HCT116 (cell line): ENCODE measurements around the gene LIMD2. TPM values are rescaled to one million over a fixed set of nuclear protein-coding genes. Genes with fewer than 3 reads are reported as not detected.

Source experiments
- ATAC-seq: fragments of 200-7000 bp; cut with Tn5 transposase; 2 replicates; pipeline ENCODE4 v1.9.1; 2020; ENCODE audit warnings: mild to moderate bottlenecking, moderate library complexity
- BruUV-seq: library from RNA; stranded (reverse); fragments of 400-500 nt; replicated peaks from 2 replicates; lab custom pipeline; 2021; lab: Mats Ljungman, UMichigan
- CTCF ChIA-PET: fragments of 300-600 bp; sonication (Branson Sonifier 250); formaldehyde crosslinking; loops from one replicate; lab custom pipeline; 2021; ENCODE audit warnings: antibody characterized with exemption; lab: Charles Lee
- POLR2A ChIA-PET: fragments of 300-600, 350-600 bp; sonication (Branson Sonifier 250); formaldehyde crosslinking; loops from one replicate; lab custom pipeline; 2021; ENCODE audit warnings: antibody characterized with exemption; lab: Charles Lee
- RAD21 ChIA-PET, 2 experiments: fragments of 300-600 bp; sonication (Branson Sonifier 250); formaldehyde crosslinking; loops; one replicate each; lab custom pipeline; 2023; ENCODE audit warnings: low total read pairs in 2 of 2; ENCODE audit not compliant: uncharacterized antibody in 2 of 2, unreplicated experiment in 2 of 2, low non-redundant PET in 1 of 2; lab: Charles Lee
- DNase-seq: peaks from one replicate; pipeline ENCODE4 v3.0.0-alpha.2; 2010; ENCODE audit warnings: low read depth, low spot score
- H2AFZ ChIP-seq: fragments of 200-600 bp; shearing (Covaris generic), sonication (generic); 2 replicates; pipeline ENCODE4 v1.6.1; 2017; ENCODE audit warnings: low read depth, mixed run types, mixed read lengths, antibody characterized with exemption, low read length; ENCODE audit not compliant: poor library complexity, severe bottlenecking
- H3K27ac ChIP-seq: 2 replicates; pipeline ENCODE4 v1.5.1; 2012; ENCODE audit warnings: low read depth, low read length
- H3K27me3 ChIP-seq: fragments of 200-600 bp; sonication (generic); 2 replicates; pipeline ENCODE4 v1.6.1; 2016; ENCODE audit warnings: mixed run types, low read length, mixed read lengths; ENCODE audit not compliant: insufficient read depth
- H3K36me3 ChIP-seq, 2 experiments: fragments of 200-500 bp in 1 of 2; fragments of 200-600 bp in 1 of 2; sonication (Bioruptor generic) in 1 of 2; sonication (generic) in 1 of 2; 2 replicates each; pipeline versions ENCODE4 v1.5.1 to v1.6.1; 2014 to 2016; ENCODE audit warnings: low read length in 2 of 2, inconsistent platforms in 1 of 2, mixed read lengths in 1 of 2, mixed run types in 1 of 2; ENCODE audit not compliant: insufficient read depth in 2 of 2, control insufficient read depth in 1 of 2
- H3K4me1 ChIP-seq, 2 experiments: fragments of 200-600 bp in 1 of 2; sonication (generic) in 1 of 2; 2 replicates each; pipeline versions ENCODE4 v1.5.1 to v1.6.1; 2012 to 2017; ENCODE audit warnings: low read length in 2 of 2, inconsistent platforms in 1 of 2, mild to moderate bottlenecking in 1 of 2, mixed read lengths in 1 of 2, mixed run types in 1 of 2, moderate library complexity in 1 of 2; ENCODE audit not compliant: insufficient read depth in 2 of 2, control insufficient read depth in 1 of 2
- H3K4me2 ChIP-seq: fragments of 200-600 bp; sonication (generic); 2 replicates; pipeline ENCODE4 v1.6.1; 2017; ENCODE audit warnings: mixed run types, low read length, mixed read lengths
- H3K4me3 ChIP-seq, 2 experiments: fragments of 200-600 bp in 1 of 2; sonication (generic) in 1 of 2; replicated peaks in 1 of 2; 2 replicates each; pipeline ENCODE4 v1.5.1; 2011 to 2016; ENCODE audit warnings: low read length in 2 of 2, control low read depth in 1 of 2, low read depth in 1 of 2, mild to moderate bottlenecking in 1 of 2, mixed read lengths in 1 of 2, mixed run types in 1 of 2
- H3K79me2 ChIP-seq: fragments of 200-600 bp; sonication (generic); 2 replicates; pipeline ENCODE4 v1.6.1; 2017; ENCODE audit warnings: mild to moderate bottlenecking, mixed run types, low read length, moderate library complexity, mixed read lengths; ENCODE audit not compliant: insufficient read depth
- H3K9ac ChIP-seq: fragments of 200-600 bp; sonication (generic); 2 replicates; pipeline ENCODE4 v1.6.1; 2016; ENCODE audit warnings: low read length, mixed read lengths
- H3K9me2 ChIP-seq: fragments of 200-600 bp; sonication (generic), shearing (Covaris generic); 2 replicates; pipeline ENCODE4 v1.6.1; 2017; ENCODE audit warnings: mixed run types, mild to moderate bottlenecking, moderate library complexity; ENCODE audit not compliant: insufficient read depth
- H3K9me3 ChIP-seq, 2 experiments: fragments of 200-500 bp in 1 of 2; fragments of 200-600 bp in 1 of 2; sonication (Bioruptor generic) in 1 of 2; sonication (generic) in 1 of 2; 2 replicates each; pipeline ENCODE4 v1.6.1; 2014 to 2017; ENCODE audit warnings: low read length in 2 of 2, mixed read lengths in 2 of 2, inconsistent platforms in 1 of 2, low read depth in 1 of 2, mild to moderate bottlenecking in 1 of 2, mixed run types in 1 of 2, moderate library complexity in 1 of 2; ENCODE audit not compliant: control insufficient read depth in 1 of 2, insufficient read depth in 1 of 2
- H4K20me1 ChIP-seq: fragments of 200-600 bp; sonication (generic), shearing (Covaris generic); 2 replicates; pipeline ENCODE4 v1.6.1; 2017; ENCODE audit warnings: mixed run types, mild to moderate bottlenecking, moderate library complexity; ENCODE audit not compliant: insufficient read depth
- CEBPB ChIP-seq: IDR thresholded peaks from 2 replicates; pipeline ENCODE4 v1.6.1; 2012; ENCODE audit warnings: low read depth
- EGR1 ChIP-seq: IDR thresholded peaks from 2 replicates; pipeline ENCODE4 v1.6.1; 2012; ENCODE audit warnings: low read depth
- ELF1 ChIP-seq: IDR thresholded peaks from 2 replicates; pipeline ENCODE4 v1.6.1; 2012; ENCODE audit warnings: low read depth, borderline replicate concordance
- EZH2 ChIP-seq: fragments of 200-600 bp; sonication (generic); IDR thresholded peaks from 2 replicates; pipeline ENCODE4 v1.6.1; 2017; ENCODE audit warnings: antibody characterized with exemption, mixed run types
- EZH2phosphoT487 ChIP-seq: fragments of 200-600 bp; IDR thresholded peaks from 2 replicates; pipeline ENCODE4 v1.6.1; 2018; ENCODE audit warnings: antibody characterized with exemption, borderline replicate concordance
- JUND ChIP-seq: IDR thresholded peaks from 2 replicates; pipeline ENCODE4 v1.6.1; 2012
- POLR2AphosphoS5 ChIP-seq: IDR thresholded peaks from 2 replicates; pipeline ENCODE4 v1.6.1; 2011; ENCODE audit warnings: mild to moderate bottlenecking, low read depth, low read length, moderate library complexity
- REST ChIP-seq: IDR thresholded peaks from 2 replicates; pipeline ENCODE4 v1.6.1; 2012; ENCODE audit warnings: low read depth
- SIN3A ChIP-seq: IDR thresholded peaks from 2 replicates; pipeline ENCODE4 v1.6.1; 2012; ENCODE audit warnings: low read depth
- SRF ChIP-seq: IDR thresholded peaks from 2 replicates; pipeline ENCODE4 v1.6.1; 2012; ENCODE audit warnings: low read depth
- ZBTB33 ChIP-seq: IDR thresholded peaks from 2 replicates; pipeline ENCODE4 v1.6.1; 2011; ENCODE audit warnings: mild to moderate bottlenecking, low read length, moderate library complexity; ENCODE audit not compliant: insufficient replicate concordance; ENCODE audit errors: extremely low read depth
- ZFX ChIP-seq: fragments of 450-650 bp; IDR thresholded peaks from 2 replicates; pipeline ENCODE4 v1.6.1; 2017
- ZNF274 ChIP-seq: fragments of 200-500 bp; sonication (Bioruptor generic); IDR thresholded peaks from 2 replicates; pipeline ENCODE4 v1.6.1; 2014; ENCODE audit warnings: mild to moderate bottlenecking, low read depth, low read length, inconsistent platforms
- intact Hi-C: fragments of 100-400 bp; cut with micrococcal nuclease; formaldehyde crosslinking; loops from 2 replicates; pipeline ENCODE4 v1.10.0; 2022
- total RNA-seq: library from RNA; stranded (reverse); gene quantifications from one replicate; pipeline ENCODE4 v1.2.1, GENCODE V29; 2021; ENCODE audit not compliant: unreplicated experiment

LIMD2 gene
- total RNA-seq, 1 experiment from 2014 or later: 8.4 TPM

- RAD21 ChIA-PET: no interaction called here
- Histone ChIP-seq H3K9me2 (no peaks in the 10 kb centered on the region), H3K4me2 (no peak overlapping the region), H4K20me1 (no peaks in the 10 kb centered on the region; the same call in 1 of the 2 replicates), H3K4me1 (peaks cover 6 to 7% of the 10 kb centered on the region in 2 experiments; a peak in 3 of 4 replicates)
- DNase-seq (no peak), ATAC-seq (no peak)
- POLR2A ChIA-PET: interaction anchor here (1.2 kb wide), 1 partner anchor 38 kb away, joined by 4 read pairs; the partner anchor contains the start of genes CCDC47 and DDX42
- TF ChIP-seq CEBPB: no peak
- no peak for TF ChIP-seq REST
- TF ChIP-seq ZBTB33: no peak
- TF ChIP-seq EZH2phosphoT487: no peak
- TF ChIP-seq SRF: no peak
- no peak for TF ChIP-seq ZFX
- no peak for TF ChIP-seq POLR2AphosphoS5
- no peak for TF ChIP-seq JUND
- TF ChIP-seq EZH2: no peak
- TF ChIP-seq SIN3A: no peak
- TF ChIP-seq EGR1: no peak
- TF ChIP-seq ELF1: no peak
- no peak for TF ChIP-seq ZNF274
- TF ChIP-seq, all 23 proteins: peak for 0
- Histone ChIP-seq H3K27me3 (no peaks in the 10 kb centered on the region), H3K79me2 (peaks cover 12% of the 10 kb centered on the region), H3K9ac (no peak overlapping the region), H3K4me3 (no peak overlapping the region), H3K27ac (no peak overlapping the region), H3K36me3 (no peaks in the 10 kb centered on the region), H2AFZ (no peak overlapping the region), H3K9me3 (no peaks in the 10 kb centered on the region)
- BruUV-seq: no TSS peak
- intact Hi-C loops: no loop called here
- CTCF ChIA-PET: no interaction called here
These were observed 35.8 kb upstream of the LIMD2 start for GRCh38 chr17:63735691-63736090.
